ENCODE results near the gene OLFML3. TPM values are rescaled to one million over a fixed set of nuclear protein-coding genes. Genes with fewer than 3 reads are reported as not detected.

OLFML3 gene, protein sequence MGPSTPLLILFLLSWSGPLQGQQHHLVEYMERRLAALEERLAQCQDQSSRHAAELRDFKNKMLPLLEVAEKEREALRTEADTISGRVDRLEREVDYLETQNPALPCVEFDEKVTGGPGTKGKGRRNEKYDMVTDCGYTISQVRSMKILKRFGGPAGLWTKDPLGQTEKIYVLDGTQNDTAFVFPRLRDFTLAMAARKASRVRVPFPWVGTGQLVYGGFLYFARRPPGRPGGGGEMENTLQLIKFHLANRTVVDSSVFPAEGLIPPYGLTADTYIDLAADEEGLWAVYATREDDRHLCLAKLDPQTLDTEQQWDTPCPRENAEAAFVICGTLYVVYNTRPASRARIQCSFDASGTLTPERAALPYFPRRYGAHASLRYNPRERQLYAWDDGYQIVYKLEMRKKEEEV
- polyA plus RNA-seq (2013, experiment 1 of 2): 10.1 TPM
- 9.4 TPM for polyA plus RNA-seq (2013, experiment 2 of 2)

DNA sequence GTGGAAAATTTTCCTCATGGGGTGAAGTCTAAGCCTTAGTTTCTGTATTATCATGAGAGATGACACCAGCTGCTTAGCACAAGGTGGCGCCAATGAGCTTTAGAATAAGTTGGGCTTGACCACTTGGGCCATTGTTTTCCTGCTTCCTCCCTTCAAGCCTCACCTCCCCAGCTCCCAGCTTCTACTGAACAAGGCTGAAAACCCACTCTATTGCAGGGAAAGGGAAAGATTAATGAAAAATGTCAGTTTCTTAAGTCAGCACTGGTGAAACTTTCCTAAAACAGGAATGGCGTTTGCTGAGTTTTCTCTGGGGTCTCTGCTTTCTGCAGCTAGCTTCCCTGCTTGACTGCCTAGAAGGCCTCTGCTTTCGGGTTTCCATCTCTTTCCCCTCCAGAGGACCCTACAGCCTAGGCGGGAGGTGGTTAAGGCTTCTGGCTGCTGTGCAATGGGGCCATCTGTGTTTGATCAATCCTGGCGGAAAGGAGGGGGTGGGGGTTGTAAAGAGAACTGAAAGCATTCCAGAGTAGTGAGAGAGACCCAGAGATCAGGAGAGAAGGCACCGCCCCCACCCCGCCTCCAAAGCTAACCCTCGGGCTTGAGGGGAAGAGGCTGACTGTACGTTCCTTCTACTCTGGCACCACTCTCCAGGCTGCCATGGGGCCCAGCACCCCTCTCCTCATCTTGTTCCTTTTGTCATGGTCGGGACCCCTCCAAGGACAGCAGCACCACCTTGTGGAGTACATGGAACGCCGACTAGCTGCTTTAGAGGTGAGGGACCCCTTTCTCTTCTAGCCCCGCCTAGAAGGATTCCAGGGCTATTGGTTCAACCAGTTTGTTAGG is at the start of gene OLFML3:
TSS of gene OLFML3 (plus strand) at position 612 of the 840 bp plus-strand sequence. CDS start at position 655, 43 bp downstream.
- Histone ChIP-seq H2AK5ac (ENCODE audit: low read depth, low read length) (peak within 1 kb of the TSS; percentile 28), H3K14ac (ENCODE audit: low read length) (no peak within 1 kb of the TSS), H3K18ac (ENCODE audit: low read length) (peak within 1 kb of the TSS; percentile 73), H4K91ac (ENCODE audit: low read depth, low read length, poor library complexity) (peak within 1 kb of the TSS; percentile 12), H4K8ac (ENCODE audit: low read depth, low read length) (no peak within 1 kb of the TSS), H3K4me2 (ENCODE audit: insufficient read depth, low read length, poor library complexity, severe bottlenecking) (peak within 1 kb of the TSS; percentile 28), H2BK15ac (ENCODE audit: low read length) (peak within 1 kb of the TSS; percentile 64), H3K23ac (ENCODE audit: low read depth, low read length, poor library complexity) (no peak within 1 kb of the TSS), H2BK120ac (ENCODE audit: low read depth, low read length) (no peak within 1 kb of the TSS), H3K36me3 (replicated peaks in 1 of 2; ENCODE audit: control insufficient read depth in 2 of 2, insufficient read depth in 2 of 2, low read length in 2 of 2) (peaks cover 0 to 11% of the 10 kb centered on the region in 2 donors), H3K27ac (replicated peaks; ENCODE audit: low read length) (peak within 1 kb of the TSS; percentile 86), H3K27me3 (ENCODE audit: control insufficient read depth in 3 of 3, insufficient read depth in 3 of 3, low read depth in 1 of 3, low read length in 3 of 3) (no peaks in the 10 kb centered on the region), H3K4ac (ENCODE audit: low read length) (no peak within 1 kb of the TSS), H2BK5ac (ENCODE audit: low read length) (no peak within 1 kb of the TSS), H3K9me3 (replicated peaks in 1 of 2; ENCODE audit: control insufficient read depth in 2 of 2, insufficient read depth in 1 of 2, low read depth in 1 of 2, low read length in 2 of 2) (peaks cover 0 to 3% of the 10 kb centered on the region in 2 donors), H3K4me1 (ENCODE audit: control insufficient read depth in 2 of 2, insufficient read depth in 1 of 2, low read depth in 1 of 2, low read length in 2 of 2) (peaks cover 27 to 43% of the 10 kb centered on the region in 2 donors), H3K9ac (ENCODE audit: low read depth, low read length, poor library complexity) (no peak within 1 kb of the TSS), H3K4me3 (ENCODE audit: low read length in 2 of 2) (peak within 1 kb of the TSS in 1 of 2 donors; percentile 26), H3K79me1 (ENCODE audit: low read depth, low read length) (no peaks in the 10 kb centered on the region), H2BK12ac (ENCODE audit: low read length) (peak within 1 kb of the TSS; percentile 14), H2AFZ (ENCODE audit: low read length) (peak within 1 kb of the TSS; percentile 85)
- no CpG with 5 or more reads among the region's 13 CpGs for WGBS, 2 donors (ENCODE audit: extremely low coverage in 2 of 2, insufficient read length in 2 of 2, insufficient replicate concordance in 1 of 2)
- DNase-seq (ENCODE audit: low spot score): peak; percentile 86

DNA sequence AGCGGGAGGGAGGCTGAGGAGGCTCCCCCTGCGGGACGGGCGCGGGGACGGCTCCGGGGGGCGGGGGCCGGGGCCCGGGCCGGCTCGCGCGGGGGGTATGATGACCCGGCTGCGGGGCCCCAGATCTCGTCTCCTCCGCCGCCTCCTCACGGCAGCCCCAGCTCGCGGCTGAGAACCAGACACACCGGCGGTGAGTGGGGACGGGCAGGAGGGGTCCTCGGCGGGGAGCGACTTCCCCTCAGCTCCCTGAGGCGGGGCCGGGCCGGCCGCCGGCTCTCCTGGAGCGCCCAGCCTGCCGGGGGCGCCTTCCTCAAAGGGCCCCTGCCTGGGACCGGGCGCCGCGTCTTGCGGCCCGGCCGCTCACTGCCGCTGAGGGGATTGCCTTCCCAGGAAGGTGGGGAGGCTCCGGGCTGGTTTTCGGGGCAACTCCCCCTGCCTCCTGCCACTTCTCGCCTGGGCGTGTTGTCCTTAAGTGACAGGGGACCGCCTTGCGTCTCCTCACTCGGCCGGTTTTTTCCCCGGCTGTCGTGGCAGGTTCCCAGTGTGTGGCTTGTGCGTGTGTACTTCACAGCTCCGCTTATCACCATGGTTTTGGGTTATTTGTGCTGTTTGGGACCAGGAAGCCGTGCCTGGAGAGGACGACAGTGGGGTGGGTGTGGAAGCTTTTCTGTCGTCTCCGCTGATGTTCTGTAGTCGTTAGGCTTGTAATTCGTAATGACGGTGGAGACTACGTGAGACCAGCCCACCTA is 49.4 kb upstream of the OLFML3 start:
- Histone ChIP-seq H2BK15ac (ENCODE audit: low read length) (no peak overlapping the region), H3K9me3 (replicated peaks in 1 of 2; ENCODE audit: control insufficient read depth in 2 of 2, insufficient read depth in 1 of 2, low read depth in 1 of 2, low read length in 2 of 2) (no peaks in the 10 kb centered on the region), H2BK12ac (ENCODE audit: low read length) (no peak overlapping the region), H2AK5ac (ENCODE audit: low read depth, low read length) (no peak overlapping the region), H2BK120ac (ENCODE audit: low read depth, low read length) (no peak overlapping the region), H4K8ac (ENCODE audit: low read depth, low read length) (no peak overlapping the region), H3K18ac (ENCODE audit: low read length) (peak overlapping the region; percentile 90), H3K23ac (ENCODE audit: low read depth, low read length, poor library complexity) (peak overlapping the region; percentile 83), H3K4me2 (ENCODE audit: insufficient read depth, low read length, poor library complexity, severe bottlenecking) (peak overlapping the region; percentile 79), H3K4me3 (ENCODE audit: low read length in 2 of 2) (peak overlapping the region; percentile 54 to 98), H3K27ac (replicated peaks; ENCODE audit: low read length) (peak overlapping the region; percentile 84), H2BK5ac (ENCODE audit: low read length) (no peak overlapping the region), H3K4me1 (ENCODE audit: control insufficient read depth in 2 of 2, insufficient read depth in 1 of 2, low read depth in 1 of 2, low read length in 2 of 2) (peaks cover 5 to 9% of the 10 kb centered on the region in 2 donors), H2AFZ (ENCODE audit: low read length) (peak overlapping the region; percentile 91), H3K27me3 (ENCODE audit: control insufficient read depth in 3 of 3, insufficient read depth in 3 of 3, low read depth in 1 of 3, low read length in 3 of 3) (no peaks in the 10 kb centered on the region), H4K91ac (ENCODE audit: low read depth, low read length, poor library complexity) (no peak overlapping the region), H3K9ac (ENCODE audit: low read depth, low read length, poor library complexity) (peak overlapping the region; percentile 97), H3K36me3 (replicated peaks in 1 of 2; ENCODE audit: control insufficient read depth in 2 of 2, insufficient read depth in 2 of 2, low read length in 2 of 2) (no peaks in the 10 kb centered on the region), H3K79me1 (ENCODE audit: low read depth, low read length) (peaks cover 6% of the 10 kb centered on the region), H3K14ac (ENCODE audit: low read length) (peak overlapping the region; percentile 89), H3K4ac (ENCODE audit: low read length) (no peak overlapping the region)
- peak; percentile 47 for DNase-seq (ENCODE audit: low spot score)
- no CpG with 5 or more reads among the region's 64 CpGs for WGBS, 2 donors (ENCODE audit: extremely low coverage in 2 of 2, insufficient read length in 2 of 2, insufficient replicate concordance in 1 of 2)

DNA sequence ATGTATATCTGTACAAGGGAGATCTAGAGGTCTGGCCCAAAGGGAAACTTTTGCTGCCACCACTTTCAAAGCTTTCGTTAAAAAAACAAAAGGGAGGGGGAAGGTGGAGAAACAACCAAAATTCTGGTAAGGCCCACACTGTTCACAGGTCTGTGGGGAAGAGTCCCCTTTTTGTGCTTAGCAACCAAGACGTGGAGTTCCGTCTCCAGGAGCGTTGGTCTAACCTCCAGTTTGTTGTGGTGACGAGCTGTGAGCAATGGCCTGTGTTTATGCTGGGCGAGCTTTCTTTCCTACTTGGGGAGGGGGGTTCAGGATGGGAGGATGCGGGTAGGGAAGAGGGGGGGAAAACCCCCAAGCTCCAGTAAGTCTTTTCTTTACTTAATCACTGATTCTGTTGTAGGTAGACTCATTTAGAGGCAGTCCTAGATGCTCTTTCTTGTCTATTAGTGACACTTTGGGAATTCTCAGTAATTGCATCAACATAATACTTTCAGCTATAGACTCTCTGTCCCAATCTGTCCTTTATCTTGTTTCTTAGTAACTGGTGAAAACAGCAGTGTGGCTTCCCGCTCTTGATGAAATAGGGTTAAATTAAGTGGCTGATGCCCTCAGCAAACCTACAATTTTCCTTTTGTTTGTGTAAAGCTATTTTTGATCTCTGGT is 48.6 kb upstream of the OLFML3 start:
- Histone ChIP-seq H4K8ac (ENCODE audit: low read depth, low read length) (no peak overlapping the region), H3K36me3 (replicated peaks in 1 of 2; ENCODE audit: control insufficient read depth in 2 of 2, insufficient read depth in 2 of 2, low read length in 2 of 2) (no peaks in the 10 kb centered on the region), H3K27me3 (ENCODE audit: control insufficient read depth in 3 of 3, insufficient read depth in 3 of 3, low read depth in 1 of 3, low read length in 3 of 3) (no peaks in the 10 kb centered on the region), H2AFZ (ENCODE audit: low read length) (peak overlapping the region; percentile 91), H4K91ac (ENCODE audit: low read depth, low read length, poor library complexity) (no peak overlapping the region), H2AK5ac (ENCODE audit: low read depth, low read length) (no peak overlapping the region), H3K27ac (replicated peaks; ENCODE audit: low read length) (no peak overlapping the region), H3K14ac (ENCODE audit: low read length) (no peak overlapping the region), H3K4ac (ENCODE audit: low read length) (no peak overlapping the region), H2BK15ac (ENCODE audit: low read length) (no peak overlapping the region), H2BK120ac (ENCODE audit: low read depth, low read length) (no peak overlapping the region), H2BK12ac (ENCODE audit: low read length) (no peak overlapping the region), H2BK5ac (ENCODE audit: low read length) (no peak overlapping the region), H3K23ac (ENCODE audit: low read depth, low read length, poor library complexity) (no peak overlapping the region), H3K18ac (ENCODE audit: low read length) (no peak overlapping the region), H3K4me2 (ENCODE audit: insufficient read depth, low read length, poor library complexity, severe bottlenecking) (peak overlapping the region; percentile 79), H3K79me1 (ENCODE audit: low read depth, low read length) (peaks cover 6% of the 10 kb centered on the region), H3K9ac (ENCODE audit: low read depth, low read length, poor library complexity) (peak overlapping the region; percentile 36), H3K4me3 (ENCODE audit: low read length in 2 of 2) (peak overlapping the region; percentile 54 to 98), H3K4me1 (ENCODE audit: control insufficient read depth in 2 of 2, insufficient read depth in 1 of 2, low read depth in 1 of 2, low read length in 2 of 2) (peaks cover 5 to 9% of the 10 kb centered on the region in 2 donors), H3K9me3 (replicated peaks in 1 of 2; ENCODE audit: control insufficient read depth in 2 of 2, insufficient read depth in 1 of 2, low read depth in 1 of 2, low read length in 2 of 2) (no peaks in the 10 kb centered on the region)
- WGBS, 2 donors (ENCODE audit: extremely low coverage in 2 of 2, insufficient read length in 2 of 2, insufficient replicate concordance in 1 of 2): no CpG with 5 or more reads among the region's 8 CpGs
- peak; percentile 32 for DNase-seq (ENCODE audit: low spot score)

All from neuronal stem cell (in vitro differentiated cells).